Endothelial cell of umbilical vein (primary cell): ENCODE measurements around the gene GRK5. TPM values are rescaled to one million over a fixed set of nuclear protein-coding genes. Genes with fewer than 3 reads are reported as not detected.

Source experiments
- BruUV-seq: library from RNA; stranded (reverse); fragments of 400-500 nt; replicated peaks from 2 replicates; lab custom pipeline; 2021; lab: Mats Ljungman, UMichigan
- CTCF ChIA-PET: fragments of 300-600, 350-600 bp; sonication (Branson Sonifier 250); formaldehyde crosslinking; loops from one replicate; lab custom pipeline; 2021; ENCODE audit warnings: antibody characterized with exemption, inconsistent platforms; lab: Charles Lee
- POLR2A ChIA-PET: fragments of 300-600, 350-600 bp; sonication (Branson Sonifier 250); formaldehyde crosslinking; loops from one replicate; lab custom pipeline; 2021; ENCODE audit warnings: antibody characterized with exemption, inconsistent platforms; lab: Charles Lee
- DNase-seq: peaks from one replicate; pipeline ENCODE4 v3.0.0-alpha.2; 2011; ENCODE audit warnings: low read depth, low spot score
- FAIRE-seq: peaks from 2 replicates; lab custom pipeline; 2011; peaks lifted over from hg19 to GRCh38; lab: Jason Lieb, UNC
- H2AFZ ChIP-seq: 2 replicates; pipeline ENCODE4 v1.6.0; 2012; ENCODE audit warnings: low read depth, low read length, control low read depth, inconsistent platforms
- H3K27ac ChIP-seq: 2 replicates; pipeline ENCODE4 v1.5.1; 2011; ENCODE audit warnings: low read depth, mild to moderate bottlenecking, control low read depth, low read length, moderate library complexity; ENCODE audit not compliant: insufficient read depth
- H3K27me3 ChIP-seq, 2 experiments: 2 replicates each; pipeline versions ENCODE4 v1.6.0 to v1.6.1; 2011; ENCODE audit warnings: low read length in 2 of 2, mixed read lengths in 1 of 2; ENCODE audit not compliant: control insufficient read depth in 2 of 2, insufficient read depth in 2 of 2
- H3K36me3 ChIP-seq, 2 experiments: 2 replicates in 1 of 2; 3 replicates in 1 of 2; pipeline ENCODE4 v1.5.1; 2011; ENCODE audit warnings: low read length in 2 of 2, mild to moderate bottlenecking in 1 of 2, moderate library complexity in 1 of 2; ENCODE audit not compliant: control insufficient read depth in 2 of 2, insufficient read depth in 2 of 2; ENCODE audit errors: extremely low read depth in 1 of 2
- H3K4me1 ChIP-seq: 3 replicates; pipeline ENCODE4 v1.5.1; 2011; ENCODE audit warnings: mild to moderate bottlenecking, low read length; ENCODE audit not compliant: control insufficient read depth, insufficient read depth; ENCODE audit errors: extremely low read depth
- H3K4me2 ChIP-seq: 2 replicates; pipeline ENCODE4 v1.6.1; 2011; ENCODE audit warnings: low read length, control low read depth, mixed read lengths; ENCODE audit not compliant: insufficient read depth
- H3K4me3 ChIP-seq, 3 experiments: fragments of 200-600 bp in 1 of 3; sonication (generic), shearing (Covaris generic) in 1 of 3; replicated peaks in 1 of 3; 2 replicates each; pipeline ENCODE4 v1.5.1; 2011 to 2016; ENCODE audit warnings: control low read depth in 3 of 3, low read length in 3 of 3, mild to moderate bottlenecking in 2 of 3, inconsistent platforms in 1 of 3, low read depth in 1 of 3, moderate library complexity in 1 of 3; ENCODE audit not compliant: insufficient read depth in 1 of 3
- H3K79me2 ChIP-seq: 2 replicates; pipeline ENCODE4 v1.6.0; 2012; ENCODE audit warnings: low read length, inconsistent platforms; ENCODE audit not compliant: control insufficient read depth, insufficient read depth
- H3K9ac ChIP-seq: replicated peaks from 2 replicates; pipeline ENCODE3; 2011; ENCODE audit warnings: low read length, control low read depth; ENCODE audit not compliant: insufficient read depth; ENCODE audit errors: extremely low read depth
- H3K9me1 ChIP-seq: replicated peaks from 3 replicates; pipeline ENCODE4 v1.6.0; 2011; ENCODE audit warnings: mild to moderate bottlenecking, low read length; ENCODE audit not compliant: control insufficient read depth, insufficient read depth; ENCODE audit errors: extremely low read depth
- H3K9me3 ChIP-seq: replicated peaks from 2 replicates; pipeline ENCODE4 v1.5.1; 2012; ENCODE audit warnings: low read length, inconsistent platforms; ENCODE audit not compliant: control insufficient read depth, insufficient read depth
- H4K20me1 ChIP-seq: replicated peaks from 2 replicates; pipeline ENCODE3; 2011; ENCODE audit warnings: mild to moderate bottlenecking, low read length; ENCODE audit not compliant: control insufficient read depth, insufficient read depth; ENCODE audit errors: extremely low read depth
- CTCF ChIP-seq, 2 donors: IDR thresholded peaks; 1 replicate in 1 of 2; 2 replicates in 1 of 2; pipeline ENCODE4 v1.5.1; 2011; ENCODE audit warnings: low read length in 2 of 2, mild to moderate bottlenecking in 2 of 2, moderate library complexity in 2 of 2, control low read depth in 1 of 2, inconsistent platforms in 1 of 2, low read depth in 1 of 2; ENCODE audit not compliant: insufficient read depth in 1 of 2; ENCODE audit errors: extremely low read depth in 1 of 2
- EZH2 ChIP-seq: IDR thresholded peaks from 2 replicates; pipeline ENCODE4 v1.6.1; 2012; ENCODE audit warnings: borderline replicate concordance, low read depth, mild to moderate bottlenecking, moderate library complexity, low read length, inconsistent platforms; ENCODE audit not compliant: severe bottlenecking
- FOS ChIP-seq: IDR thresholded peaks from 2 replicates; pipeline ENCODE4 v1.6.1; 2011; ENCODE audit warnings: mild to moderate bottlenecking, low read length, moderate library complexity, borderline replicate concordance; ENCODE audit not compliant: insufficient read depth
- GATA2 ChIP-seq: IDR thresholded peaks from 2 replicates; pipeline ENCODE4 v1.7.0; 2011; ENCODE audit warnings: low read depth, mild to moderate bottlenecking, moderate library complexity, mixed read lengths, low read length; ENCODE audit not compliant: insufficient read length, insufficient read depth
- JUN ChIP-seq: IDR thresholded peaks from 2 replicates; pipeline ENCODE4 v1.6.1; 2011; ENCODE audit warnings: borderline replicate concordance, low read depth; ENCODE audit not compliant: insufficient read length, insufficient read depth
- MAX ChIP-seq: IDR thresholded peaks from 2 replicates; pipeline ENCODE4 v1.6.1; 2011; ENCODE audit not compliant: insufficient read depth, insufficient read length
- MYC ChIP-seq: IDR thresholded peaks from one replicate; pipeline ENCODE4 v1.6.1; 2011; ENCODE audit warnings: mild to moderate bottlenecking, low read depth, low read length
- POLR2A ChIP-seq: IDR thresholded peaks from 2 replicates; pipeline ENCODE4 v1.6.1; 2012; ENCODE audit warnings: low read depth, mild to moderate bottlenecking, control low read depth, low read length
- POLR2AphosphoS5 ChIP-seq: IDR thresholded peaks from 2 replicates; pipeline ENCODE4 v1.6.1; 2012; ENCODE audit warnings: low read depth, mild to moderate bottlenecking, control low read depth, low read length, moderate library complexity; ENCODE audit not compliant: insufficient read depth
- dilution Hi-C: fragments of 300-500 bp; cut with MboI; formaldehyde crosslinking; loops from one replicate; pipeline ENCODE4 v1.15.0; 2019; ENCODE audit warnings: low sequenced_read_pairs; ENCODE audit not compliant: extremely low pct_ligation_motif_present
- intact Hi-C: fragments of 100-400 bp; cut with micrococcal nuclease; formaldehyde crosslinking; loops from one replicate; pipeline ENCODE4 v1.10.0; 2022
- polyA plus RNA-seq, 4 experiments: library from polyadenylated mRNA; depleted of rRNA in 3 of 4; stranded (reverse) in 3 of 4; unstranded in 1 of 4; fragments of >200 nt; gene quantifications; 2 replicates each; pipeline versions ENCODE4 v1.2.1 to v1.2.3, GENCODE V29; 2011 to 2012; ENCODE audit warnings: missing spikeins in 1 of 4
- total RNA-seq: library from RNA; stranded (reverse); gene quantifications from 2 replicates; pipeline ENCODE4 v1.2.3, GENCODE V29; 2021

GRK5 gene
- total and polyA plus RNA-seq, 2 donors (not counting 3 experiments of a cell fraction or from before 2014, with no cell fraction given), result 13.1 to 29.5 TPM

GRCh38 chr10:119426699-119427098 is 219.3 kb downstream of the GRK5 start:
- POLR2A ChIA-PET, result no interaction called here
- Histone ChIP-seq H3K4me2 (no peak overlapping the region), H3K9ac (no peak overlapping the region), H2AFZ (no peak overlapping the region), H3K4me3 (no peak overlapping the region), H4K20me1 (no peaks in the 10 kb centered on the region), H3K27me3 (no peaks in the 10 kb centered on the region), H3K9me3 (no peaks in the 10 kb centered on the region), H3K36me3 (peaks cover 0 to 29% of the 10 kb centered on the region in 2 experiments), H3K27ac (no peak overlapping the region), H3K9me1 (no peaks in the 10 kb centered on the region), H3K79me2 (no peaks in the 10 kb centered on the region), H3K4me1 (no peaks in the 10 kb centered on the region)
- DNase-seq (no peak), FAIRE-seq (no peak)
- TF ChIP-seq GATA2 (no peak), JUN (no peak), POLR2AphosphoS5 (no peak), CTCF (IDR thresholded peaks at IDR 0.05; ENCODE audit: extremely low read depth in 1 of 2, insufficient read depth in 1 of 2, low read depth in 1 of 2, low read length in 2 of 2) (no peak)
- CTCF ChIA-PET, result no interaction called here
- dilution Hi-C loops, result no loop called here
- intact Hi-C loops, result no loop called here
- TSS peak; percentile 26 for BruUV-seq

- Histone ChIP-seq H2AFZ (no peak overlapping the region), H3K36me3 (peaks cover 0 to 30% of the 10 kb centered on the region in 2 experiments), H3K27ac (no peak overlapping the region), H3K27me3 (no peaks in the 10 kb centered on the region), H3K79me2 (no peaks in the 10 kb centered on the region), H3K9me3 (no peaks in the 10 kb centered on the region), H3K4me2 (no peak overlapping the region), H3K9me1 (no peaks in the 10 kb centered on the region), H3K9ac (no peak overlapping the region), H3K4me3 (no peak overlapping the region), H3K4me1 (no peaks in the 10 kb centered on the region), H4K20me1 (no peaks in the 10 kb centered on the region)
- intact Hi-C loops, result no loop called here
- ChIA-PET POLR2A (no interaction called here), CTCF (interaction anchor here (1.6 kb wide), 1 partner anchor 18 kb away, joined by 4 read pairs; no protein-coding TSS in a partner anchor)
- dilution Hi-C loops, result no loop called here
- no peak for FAIRE-seq
- TF ChIP-seq POLR2A (no peak), EZH2 (no peak), FOS (no peak), MYC (no peak), MAX (no peak), POLR2AphosphoS5 (no peak), JUN (no peak), GATA2 (no peak), CTCF (IDR thresholded peaks at IDR 0.05; ENCODE audit: extremely low read depth in 1 of 2, insufficient read depth in 1 of 2, low read depth in 1 of 2, low read length in 2 of 2) (no peak)
- DNase-seq, result no peak
- no TSS peak for BruUV-seq
Measured at GRCh38 chr10:119427263-119427864, 220.0 kb downstream of the GRK5 start.
